RWPE1 (cell line): Measurements from ENCODE around the gene DVL1.

ENCODE experiments used
- CTCF ChIA-PET: fragments of 350-600 bp; sonication (Branson Sonifier 250); formaldehyde crosslinking; extraction: SDS; loops from one replicate; lab custom pipeline; 2021; lab: Yijun Ruan, JAX
- POLR2A ChIA-PET: fragments of 400-600 bp; formaldehyde crosslinking; extraction: SDS; loops from one replicate; lab custom pipeline; 2020; ENCODE audit warnings: antibody characterized with exemption; ENCODE audit not compliant: low non-redundant PET; lab: Yijun Ruan, JAX
- DNase-seq: peaks from one replicate; pipeline ENCODE4 v3.0.0; 2012; ENCODE audit warnings: low spot score
- H3K27ac ChIP-seq: fragments of 450-650 bp; 2 replicates; pipeline ENCODE4 v1.5.1; 2017
- CTCF ChIP-seq: fragments of 450-650 bp; conservative IDR thresholded peaks from 2 replicates; pipeline ENCODE4 v1.5.1; 2017; ENCODE audit warnings: low read depth, mild to moderate bottlenecking

DVL1 gene

GRCh38 chr1:1349256-1350012 lies at the start of gene DVL1:
TSS of gene DVL1 (minus strand) at chr1:1349418. CDS start at chr1:1349065, 353 bp downstream.
- POLR2A ChIA-PET: no interaction called here
- peak within 1 kb of the TSS; percentile 98 for H3K27ac ChIP-seq
- DNase-seq: peak; percentile 68

GRCh38 chr1:1398677-1399186 lies 49.5 kb upstream of the DVL1 start:
- POLR2A ChIA-PET: interaction anchor here (0.6 to 1.3 kb wide), 4 partner anchors 9 to 38 kb away, joined by 3 to 6 read pairs (median 4); partner anchors contain the start of gene AURKAIP1
- no peak for TF ChIP-seq CTCF
- CTCF ChIA-PET: interaction anchor here (1.0 to 1.6 kb wide), 3 partner anchors 42 to 107 kb away, joined by 3 to 6 read pairs (median 5); no protein-coding TSS in a partner anchor

More at GRCh38 chr1:1349256-1350012, at the start of gene DVL1:
- CTCF ChIA-PET: interaction anchor here (0.6 kb wide), 2 partner anchors 50 to 64 kb away, joined by 3 to 4 read pairs; no protein-coding TSS in a partner anchor
- TF ChIP-seq CTCF: peak; percentile 65

GRCh38 chr1:1397839-1398523 lies 48.8 kb upstream of the DVL1 start:
- no peak for TF ChIP-seq CTCF
- CTCF ChIA-PET: interaction anchor here (1.1 kb wide), 1 partner anchor 107 kb away, joined by 5 read pairs; no protein-coding TSS in a partner anchor
- H3K27ac ChIP-seq: peak overlapping the region; percentile 82
- no peak for DNase-seq
- POLR2A ChIA-PET: no interaction called here

More at GRCh38 chr1:1398677-1399186, 49.5 kb upstream of the DVL1 start:
- peak overlapping the region; percentile 82 for H3K27ac ChIP-seq
- DNase-seq: no peak

GRCh38 chr1:1395166-1395565 lies 45.9 kb upstream of the DVL1 start:
- DNase-seq: no peak
- no peak for TF ChIP-seq CTCF
- POLR2A ChIA-PET: no interaction called here
- CTCF ChIA-PET: no interaction called here
- no peak overlapping the region for H3K27ac ChIP-seq

GRCh38 chr1:1394116-1394515 lies 44.9 kb upstream of the DVL1 start:
- ChIA-PET CTCF (no interaction called here), POLR2A (no interaction called here)
- H3K27ac ChIP-seq: no peak overlapping the region
- no peak for DNase-seq
- no peak for TF ChIP-seq CTCF

GRCh38 chr1:1393428-1393827 lies 44.2 kb upstream of the DVL1 start:
- no peak for TF ChIP-seq CTCF
- no peak for DNase-seq
- CTCF ChIA-PET: no interaction called here
- no peak overlapping the region for H3K27ac ChIP-seq
- POLR2A ChIA-PET: no interaction called here
